Endothelial cell of umbilical vein (primary cell): Measurements from ENCODE around the gene MUC3A. TPM values are rescaled to one million over a fixed set of nuclear protein-coding genes. Genes with fewer than 3 reads are reported as not detected.
"Not testable (repeated sequence)": the region's sequence is repeated elsewhere in the genome, so short reads cannot be mapped to it uniquely, and the experiment has no call there.

ENCODE experiments used
- BruUV-seq: library from RNA; stranded (reverse); fragments of 400-500 nt; replicated peaks from 2 replicates; lab custom pipeline; 2021; lab: Mats Ljungman, UMichigan
- CTCF ChIA-PET: fragments of 300-600, 350-600 bp; sonication (Branson Sonifier 250); formaldehyde crosslinking; loops from one replicate; lab custom pipeline; 2021; ENCODE audit warnings: antibody characterized with exemption, inconsistent platforms; lab: Charles Lee
- POLR2A ChIA-PET: fragments of 300-600, 350-600 bp; sonication (Branson Sonifier 250); formaldehyde crosslinking; loops from one replicate; lab custom pipeline; 2021; ENCODE audit warnings: antibody characterized with exemption, inconsistent platforms; lab: Charles Lee
- DNase-seq: peaks from one replicate; pipeline ENCODE4 v3.0.0-alpha.2; 2011; ENCODE audit warnings: low read depth, low spot score
- FAIRE-seq: peaks from 2 replicates; lab custom pipeline; 2011; peaks lifted over from hg19 to GRCh38; lab: Jason Lieb, UNC
- H2AFZ ChIP-seq: 2 replicates; pipeline ENCODE4 v1.6.0; 2012; ENCODE audit warnings: low read depth, low read length, control low read depth, inconsistent platforms
- H3K27ac ChIP-seq: 2 replicates; pipeline ENCODE4 v1.5.1; 2011; ENCODE audit warnings: low read depth, mild to moderate bottlenecking, control low read depth, low read length, moderate library complexity; ENCODE audit not compliant: insufficient read depth
- H3K27me3 ChIP-seq, 2 experiments: 2 replicates each; pipeline versions ENCODE4 v1.6.0 to v1.6.1; 2011; ENCODE audit warnings: low read length in 2 of 2, mixed read lengths in 1 of 2; ENCODE audit not compliant: control insufficient read depth in 2 of 2, insufficient read depth in 2 of 2
- H3K36me3 ChIP-seq, 2 experiments: 2 replicates in 1 of 2; 3 replicates in 1 of 2; pipeline ENCODE4 v1.5.1; 2011; ENCODE audit warnings: low read length in 2 of 2, mild to moderate bottlenecking in 1 of 2, moderate library complexity in 1 of 2; ENCODE audit not compliant: control insufficient read depth in 2 of 2, insufficient read depth in 2 of 2; ENCODE audit errors: extremely low read depth in 1 of 2
- H3K4me1 ChIP-seq: 3 replicates; pipeline ENCODE4 v1.5.1; 2011; ENCODE audit warnings: mild to moderate bottlenecking, low read length; ENCODE audit not compliant: control insufficient read depth, insufficient read depth; ENCODE audit errors: extremely low read depth
- H3K4me2 ChIP-seq: 2 replicates; pipeline ENCODE4 v1.6.1; 2011; ENCODE audit warnings: low read length, control low read depth, mixed read lengths; ENCODE audit not compliant: insufficient read depth
- H3K4me3 ChIP-seq, 3 experiments: fragments of 200-600 bp in 1 of 3; sonication (generic), shearing (Covaris generic) in 1 of 3; replicated peaks in 1 of 3; 2 replicates each; pipeline ENCODE4 v1.5.1; 2011 to 2016; ENCODE audit warnings: control low read depth in 3 of 3, low read length in 3 of 3, mild to moderate bottlenecking in 2 of 3, inconsistent platforms in 1 of 3, low read depth in 1 of 3, moderate library complexity in 1 of 3; ENCODE audit not compliant: insufficient read depth in 1 of 3
- H3K79me2 ChIP-seq: 2 replicates; pipeline ENCODE4 v1.6.0; 2012; ENCODE audit warnings: low read length, inconsistent platforms; ENCODE audit not compliant: control insufficient read depth, insufficient read depth
- H3K9ac ChIP-seq: replicated peaks from 2 replicates; pipeline ENCODE3; 2011; ENCODE audit warnings: low read length, control low read depth; ENCODE audit not compliant: insufficient read depth; ENCODE audit errors: extremely low read depth
- H3K9me1 ChIP-seq: replicated peaks from 3 replicates; pipeline ENCODE4 v1.6.0; 2011; ENCODE audit warnings: mild to moderate bottlenecking, low read length; ENCODE audit not compliant: control insufficient read depth, insufficient read depth; ENCODE audit errors: extremely low read depth
- H3K9me3 ChIP-seq: replicated peaks from 2 replicates; pipeline ENCODE4 v1.5.1; 2012; ENCODE audit warnings: low read length, inconsistent platforms; ENCODE audit not compliant: control insufficient read depth, insufficient read depth
- H4K20me1 ChIP-seq: replicated peaks from 2 replicates; pipeline ENCODE3; 2011; ENCODE audit warnings: mild to moderate bottlenecking, low read length; ENCODE audit not compliant: control insufficient read depth, insufficient read depth; ENCODE audit errors: extremely low read depth
- EZH2 ChIP-seq: IDR thresholded peaks from 2 replicates; pipeline ENCODE4 v1.6.1; 2012; ENCODE audit warnings: borderline replicate concordance, low read depth, mild to moderate bottlenecking, moderate library complexity, low read length, inconsistent platforms; ENCODE audit not compliant: severe bottlenecking
- FOS ChIP-seq: IDR thresholded peaks from 2 replicates; pipeline ENCODE4 v1.6.1; 2011; ENCODE audit warnings: mild to moderate bottlenecking, low read length, moderate library complexity, borderline replicate concordance; ENCODE audit not compliant: insufficient read depth
- GATA2 ChIP-seq: IDR thresholded peaks from 2 replicates; pipeline ENCODE4 v1.7.0; 2011; ENCODE audit warnings: low read depth, mild to moderate bottlenecking, moderate library complexity, mixed read lengths, low read length; ENCODE audit not compliant: insufficient read length, insufficient read depth
- JUN ChIP-seq: IDR thresholded peaks from 2 replicates; pipeline ENCODE4 v1.6.1; 2011; ENCODE audit warnings: borderline replicate concordance, low read depth; ENCODE audit not compliant: insufficient read length, insufficient read depth
- MYC ChIP-seq: IDR thresholded peaks from one replicate; pipeline ENCODE4 v1.6.1; 2011; ENCODE audit warnings: mild to moderate bottlenecking, low read depth, low read length
- POLR2A ChIP-seq: IDR thresholded peaks from 2 replicates; pipeline ENCODE4 v1.6.1; 2012; ENCODE audit warnings: low read depth, mild to moderate bottlenecking, control low read depth, low read length
- POLR2AphosphoS5 ChIP-seq: IDR thresholded peaks from 2 replicates; pipeline ENCODE4 v1.6.1; 2012; ENCODE audit warnings: low read depth, mild to moderate bottlenecking, control low read depth, low read length, moderate library complexity; ENCODE audit not compliant: insufficient read depth
- dilution Hi-C: fragments of 300-500 bp; cut with MboI; formaldehyde crosslinking; loops from one replicate; pipeline ENCODE4 v1.15.0; 2019; ENCODE audit warnings: low sequenced_read_pairs; ENCODE audit not compliant: extremely low pct_ligation_motif_present
- intact Hi-C: fragments of 100-400 bp; cut with micrococcal nuclease; formaldehyde crosslinking; loops from one replicate; pipeline ENCODE4 v1.10.0; 2022
- polyA plus RNA-seq, 4 experiments: library from polyadenylated mRNA; depleted of rRNA in 3 of 4; stranded (reverse) in 3 of 4; unstranded in 1 of 4; fragments of >200 nt; gene quantifications; 2 replicates each; pipeline versions ENCODE4 v1.2.1 to v1.2.3, GENCODE V29; 2011 to 2012; ENCODE audit warnings: missing spikeins in 1 of 4
- total RNA-seq: library from RNA; stranded (reverse); gene quantifications from 2 replicates; pipeline ENCODE4 v1.2.3, GENCODE V29; 2021
- TF ChIP-seq, protein P1 (sequence below), 2 donors: IDR thresholded peaks; 1 replicate in 1 of 2; 2 replicates in 1 of 2; pipeline ENCODE4 v1.5.1; 2011; ENCODE audit warnings: low read length in 2 of 2, mild to moderate bottlenecking in 2 of 2, moderate library complexity in 2 of 2, control low read depth in 1 of 2, inconsistent platforms in 1 of 2, low read depth in 1 of 2; ENCODE audit not compliant: insufficient read depth in 1 of 2; ENCODE audit errors: extremely low read depth in 1 of 2
- TF ChIP-seq, protein P2 (sequence below): IDR thresholded peaks from 2 replicates; pipeline ENCODE4 v1.6.1; 2011; ENCODE audit not compliant: insufficient read depth, insufficient read length

The MUC3A gene
- total and polyA plus RNA-seq, 2 donors (not counting 3 experiments of a cell fraction or from before 2014, with no cell fraction given) = not detected

- CTCF ChIA-PET, H3K9me3 ChIP-seq, H3K4me2 ChIP-seq, H2AFZ ChIP-seq, DNase-seq, H3K27ac ChIP-seq, BruUV-seq, H3K27me3 ChIP-seq, H3K4me3 ChIP-seq, H3K9ac ChIP-seq, POLR2A ChIA-PET, FAIRE-seq, intact Hi-C loops, H3K79me2 ChIP-seq, H3K4me1 ChIP-seq, H4K20me1 ChIP-seq, dilution Hi-C loops, H3K9me1 ChIP-seq, H3K36me3 ChIP-seq: not testable (repeated sequence)
Measured at GRCh38 chr7:101002333-101002732, 53.0 kb downstream of the MUC3A start.

GRCh38 chr7:101007361-101007760 lies 58.0 kb downstream of the MUC3A start:
- H4K20me1 ChIP-seq, intact Hi-C loops, FAIRE-seq, H3K9ac ChIP-seq, H3K27me3 ChIP-seq, H3K79me2 ChIP-seq, H3K9me1 ChIP-seq, H3K4me2 ChIP-seq, H3K9me3 ChIP-seq, BruUV-seq, DNase-seq, H3K4me1 ChIP-seq, H3K4me3 ChIP-seq, H2AFZ ChIP-seq, H3K36me3 ChIP-seq, POLR2A ChIA-PET, dilution Hi-C loops, CTCF ChIA-PET, H3K27ac ChIP-seq: not testable (repeated sequence)

- no peaks in the 10 kb centered on the region for H4K20me1 ChIP-seq
- CTCF ChIA-PET = interaction anchor here (1.7 kb wide), 1 partner anchor 49 kb away, joined by 3 read pairs; no protein-coding TSS in a partner anchor
- no peak overlapping the region for H2AFZ ChIP-seq
- intact Hi-C loops (loop anchor here (10.0 kb wide), 1 partner anchor 45 kb away; the partner anchor contains the start of gene MUC12), dilution Hi-C loops (no loop called here)
- no peak overlapping the region for H3K4me3 ChIP-seq
- no peak for FAIRE-seq
- no TSS peak for BruUV-seq
- no peaks in the 10 kb centered on the region for H3K4me1 ChIP-seq
- H3K27ac ChIP-seq = no peak overlapping the region
- no peaks in the 10 kb centered on the region for H3K36me3 ChIP-seq
- no peaks in the 10 kb centered on the region for H3K79me2 ChIP-seq
- no peaks in the 10 kb centered on the region for H3K27me3 ChIP-seq
- H3K9ac ChIP-seq = no peak overlapping the region
- no peak for DNase-seq
- POLR2A ChIA-PET = no interaction called here
- no peak overlapping the region for H3K4me2 ChIP-seq
- no peaks in the 10 kb centered on the region for H3K9me3 ChIP-seq
- H3K9me1 ChIP-seq = no peaks in the 10 kb centered on the region
- no peak for TF ChIP-seq FOS
- no peak for TF ChIP-seq JUN
- TF ChIP-seq POLR2A = no peak
- TF ChIP-seq, protein P1, sequence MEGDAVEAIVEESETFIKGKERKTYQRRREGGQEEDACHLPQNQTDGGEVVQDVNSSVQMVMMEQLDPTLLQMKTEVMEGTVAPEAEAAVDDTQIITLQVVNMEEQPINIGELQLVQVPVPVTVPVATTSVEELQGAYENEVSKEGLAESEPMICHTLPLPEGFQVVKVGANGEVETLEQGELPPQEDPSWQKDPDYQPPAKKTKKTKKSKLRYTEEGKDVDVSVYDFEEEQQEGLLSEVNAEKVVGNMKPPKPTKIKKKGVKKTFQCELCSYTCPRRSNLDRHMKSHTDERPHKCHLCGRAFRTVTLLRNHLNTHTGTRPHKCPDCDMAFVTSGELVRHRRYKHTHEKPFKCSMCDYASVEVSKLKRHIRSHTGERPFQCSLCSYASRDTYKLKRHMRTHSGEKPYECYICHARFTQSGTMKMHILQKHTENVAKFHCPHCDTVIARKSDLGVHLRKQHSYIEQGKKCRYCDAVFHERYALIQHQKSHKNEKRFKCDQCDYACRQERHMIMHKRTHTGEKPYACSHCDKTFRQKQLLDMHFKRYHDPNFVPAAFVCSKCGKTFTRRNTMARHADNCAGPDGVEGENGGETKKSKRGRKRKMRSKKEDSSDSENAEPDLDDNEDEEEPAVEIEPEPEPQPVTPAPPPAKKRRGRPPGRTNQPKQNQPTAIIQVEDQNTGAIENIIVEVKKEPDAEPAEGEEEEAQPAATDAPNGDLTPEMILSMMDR (IDR thresholded peaks at IDR 0.05; ENCODE audit: extremely low read depth in 1 of 2, insufficient read depth in 1 of 2, low read depth in 1 of 2, low read length in 2 of 2) = no peak
- TF ChIP-seq EZH2 = no peak
- no peak for TF ChIP-seq GATA2
- no peak for TF ChIP-seq MYC
- TF ChIP-seq, protein P2, sequence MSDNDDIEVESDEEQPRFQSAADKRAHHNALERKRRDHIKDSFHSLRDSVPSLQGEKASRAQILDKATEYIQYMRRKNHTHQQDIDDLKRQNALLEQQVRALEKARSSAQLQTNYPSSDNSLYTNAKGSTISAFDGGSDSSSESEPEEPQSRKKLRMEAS = no peak
- no peak for TF ChIP-seq POLR2AphosphoS5
Measured at GRCh38 chr7:101009629-101010028, 60.3 kb downstream of the MUC3A start.
